Measurements from ENCODE around the gene SLC2A2.
"Not testable (repeated sequence)": the region's sequence is repeated elsewhere in the genome, so short reads cannot be mapped to it uniquely, and the experiment has no call there.

The SLC2A2 gene

DNA sequence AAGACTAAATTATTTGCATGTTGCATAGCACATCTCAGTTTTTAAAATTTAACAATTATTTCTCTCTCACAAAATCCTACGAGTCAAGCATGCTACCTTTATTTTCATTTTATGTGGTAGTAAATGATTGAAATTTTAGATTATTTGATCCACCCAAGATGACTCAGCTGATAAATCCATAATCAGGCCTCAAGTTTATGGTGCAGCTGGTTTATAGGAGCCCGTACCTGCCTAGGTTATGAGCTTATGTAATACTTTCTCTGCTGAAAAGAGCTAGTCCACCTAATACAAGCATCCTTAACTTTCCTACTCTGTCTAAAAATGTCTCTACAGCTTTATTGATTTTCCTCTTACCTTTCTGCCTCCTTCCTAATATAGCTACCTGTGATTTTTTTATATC is 41.2 kb downstream of the SLC2A2 start:
- no peak for DNase-seq (ENCODE audit: low spot score)

- DNase-seq (ENCODE audit: low spot score), result no peak
Observed at GRCh38 chr3:170982733-170983132, 43.8 kb downstream of the SLC2A2 start.

DNA sequence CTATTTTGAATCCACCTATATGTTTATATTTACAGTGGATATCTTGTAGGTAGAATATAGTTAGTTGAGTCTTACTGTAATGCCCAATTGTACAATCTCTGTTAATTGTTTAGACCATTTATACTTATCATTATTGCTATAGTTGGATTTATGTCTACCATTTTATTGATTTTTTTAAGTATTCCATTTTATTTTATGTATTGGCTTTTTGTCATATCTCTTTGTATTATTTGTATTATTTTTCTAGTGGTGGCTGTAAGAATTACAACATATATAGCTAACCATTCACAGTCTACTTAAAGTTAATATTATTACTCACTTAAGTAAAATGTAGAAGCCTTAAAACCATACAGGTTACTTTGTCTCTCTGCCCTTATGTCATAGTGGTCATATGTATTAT is 46.1 kb downstream of the SLC2A2 start:
- no peak for DNase-seq (ENCODE audit: low spot score)

- DNase-seq (ENCODE audit: low spot score), result no peak
Observed at GRCh38 chr3:170977949-170978745, 48.4 kb downstream of the SLC2A2 start.

DNA sequence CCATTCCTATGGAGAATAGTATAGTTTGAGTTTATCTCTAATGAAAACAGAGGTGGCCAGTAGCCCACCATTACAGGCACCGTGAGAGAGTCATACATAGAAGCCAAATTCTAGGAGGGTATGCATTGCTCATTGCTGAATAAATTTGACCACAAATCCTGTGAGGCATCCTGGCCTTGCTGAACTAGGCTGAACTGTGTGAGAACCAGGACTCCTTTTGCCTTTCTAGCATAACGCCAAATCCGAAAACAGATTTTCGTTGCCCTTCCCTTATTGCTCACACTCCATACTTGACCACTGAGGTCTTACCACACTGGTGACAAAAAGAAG is 50.4 kb downstream of the SLC2A2 start:
- DNase-seq (ENCODE audit: low spot score), result no peak

GRCh38 chr3:170975283-170976189 is 51.0 kb downstream of the SLC2A2 start:
- no peak for DNase-seq (ENCODE audit: low spot score)

GRCh38 chr3:170974872-170975271 is 51.6 kb downstream of the SLC2A2 start:
- no peak for DNase-seq (ENCODE audit: low spot score)

- DNase-seq (ENCODE audit: low spot score), result not testable (repeated sequence)
Observed at GRCh38 chr3:170972917-170973316, 53.6 kb downstream of the SLC2A2 start.

- no peak for DNase-seq (ENCODE audit: low spot score)
Observed at GRCh38 chr3:170967126-170967525, 59.4 kb downstream of the SLC2A2 start.

- DNase-seq (ENCODE audit: low spot score), result no peak
Observed at GRCh38 chr3:170966495-170966894, 60.0 kb downstream of the SLC2A2 start.

GRCh38 chr3:170962411-170962810 is 64.1 kb downstream of the SLC2A2 start:
- DNase-seq (ENCODE audit: low spot score), result peak; percentile 4

DNA sequence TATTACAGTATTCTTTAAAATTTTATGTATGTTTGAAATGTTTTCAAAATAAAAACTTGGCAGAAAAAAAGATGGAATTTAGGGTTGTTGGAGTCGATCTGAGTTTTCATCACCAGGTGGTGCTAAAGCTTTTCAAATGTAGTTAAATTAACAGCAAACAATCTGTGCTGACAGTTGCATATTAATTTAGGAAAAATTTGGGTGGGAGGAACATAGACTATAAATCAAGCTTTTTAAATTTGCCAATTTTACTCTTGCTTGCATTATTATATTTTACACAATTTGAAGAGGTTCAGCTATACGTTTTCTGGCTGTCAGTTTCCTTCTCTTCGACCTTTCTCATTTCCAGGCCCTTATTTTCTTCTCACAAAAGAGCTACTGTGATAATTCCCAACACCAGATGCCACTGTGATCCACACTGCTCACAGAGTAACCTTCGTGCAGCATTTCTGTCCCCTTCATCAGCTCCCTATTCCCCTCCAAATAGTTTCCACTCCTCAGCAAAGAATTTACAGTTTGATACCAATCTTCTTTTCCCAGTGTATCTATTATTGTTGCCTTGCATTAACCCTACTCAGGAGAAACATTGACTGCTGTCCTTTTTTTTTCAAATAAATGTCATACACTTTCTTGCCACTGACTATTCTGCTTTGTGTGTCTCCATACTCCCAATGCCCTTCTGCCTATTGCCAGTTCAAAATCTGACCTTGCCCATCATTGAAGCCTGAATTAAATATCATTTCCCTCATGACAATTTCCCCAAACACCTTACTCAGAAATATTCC is 64.7 kb downstream of the SLC2A2 start:
- DNase-seq (ENCODE audit: low spot score), result peak; percentile 24

- DNase-seq (ENCODE audit: low spot score), result no peak
Observed at GRCh38 chr3:170959457-170959856, 67.1 kb downstream of the SLC2A2 start.

GRCh38 chr3:170956647-170957046 is 69.9 kb downstream of the SLC2A2 start:
- DNase-seq (ENCODE audit: low spot score), result no peak

DNA sequence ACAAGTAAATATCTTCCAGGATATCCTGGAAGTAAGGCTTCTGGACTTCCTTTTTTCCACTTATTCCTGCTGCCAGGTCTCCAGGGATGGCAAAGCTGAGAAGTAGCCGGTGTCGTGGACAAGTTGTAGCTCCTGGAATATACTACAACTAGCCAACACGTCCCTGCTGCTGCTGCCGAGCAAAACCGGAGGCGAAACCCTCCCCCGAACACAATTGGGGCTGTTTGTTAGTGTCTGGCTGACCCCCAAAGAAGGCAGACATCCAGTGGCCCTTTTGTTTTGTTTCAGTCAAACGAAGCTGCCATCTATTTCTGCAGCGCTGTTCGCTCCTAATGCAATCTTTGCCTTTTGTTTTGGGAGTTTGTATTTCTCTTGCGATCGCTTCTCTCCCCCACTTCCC is 72.8 kb downstream of the SLC2A2 start:
- no peak for DNase-seq (ENCODE audit: low spot score)

GRCh38 chr3:170953229-170953628 is 73.3 kb downstream of the SLC2A2 start:
- DNase-seq (ENCODE audit: low spot score), result no peak

GRCh38 chr3:170949211-170949610 is 77.3 kb downstream of the SLC2A2 start:
- DNase-seq (ENCODE audit: low spot score), result no peak

- DNase-seq (ENCODE audit: low spot score), result no peak
Observed at GRCh38 chr3:170947018-170947769, 79.3 kb downstream of the SLC2A2 start.

All from activated CD4-positive, alpha-beta T cell treated with anti-CD3 and anti-CD28 coated beads, Interleukin-2, Interleukin-4, amounts not matched to agents 100 ng/mL and 50 ng/mL, durations not matched to agents 16 hours and 8 hours (primary cell).